Stimulated activated CD4-positive, alpha-beta T cell treated with anti-CD3 and anti-CD28 coated beads, Interleukin-15, amount 100 ng/mL, for 48 hours (primary cell): ENCODE results near the gene IL9R.
"Not testable (repeated sequence)": the region's sequence is repeated elsewhere in the genome, so short reads cannot be mapped to it uniquely, and the experiment has no call there.

Source experiments
- DNase-seq, 2 donors: peaks; one replicate each; pipeline ENCODE4 v3.0.0-alpha.2; 2020; ENCODE audit warnings: low read depth in 2 of 2

The IL9R gene

GRCh38 chrX:155998116-155998515 lies 620 bp downstream of the IL9R start:
- no peak for DNase-seq

- DNase-seq: no peak
Measured at GRCh38 chrX:155998761-155999510, 1.4 kb downstream of the IL9R start.

DNA sequence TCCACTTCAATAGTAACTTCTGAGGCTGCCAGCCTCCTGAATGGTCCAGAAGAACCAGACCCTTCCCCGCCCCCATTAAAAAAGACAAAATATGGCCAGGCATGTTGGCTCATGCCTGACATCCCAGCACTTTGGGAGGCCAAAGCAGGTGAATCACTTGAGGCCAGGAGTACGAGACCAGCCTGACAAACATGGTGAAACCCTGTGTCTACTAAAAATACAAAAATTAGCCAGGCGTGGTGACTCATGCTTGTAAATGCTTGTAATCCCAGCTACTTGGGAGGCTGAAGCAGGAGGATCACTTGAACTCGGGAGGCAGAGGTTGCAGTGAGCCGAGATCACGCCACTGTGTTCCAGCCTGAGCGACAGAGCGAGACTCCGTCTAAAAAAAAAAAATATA lies 2.3 kb downstream of the IL9R start:
- not testable (repeated sequence) for DNase-seq

DNA sequence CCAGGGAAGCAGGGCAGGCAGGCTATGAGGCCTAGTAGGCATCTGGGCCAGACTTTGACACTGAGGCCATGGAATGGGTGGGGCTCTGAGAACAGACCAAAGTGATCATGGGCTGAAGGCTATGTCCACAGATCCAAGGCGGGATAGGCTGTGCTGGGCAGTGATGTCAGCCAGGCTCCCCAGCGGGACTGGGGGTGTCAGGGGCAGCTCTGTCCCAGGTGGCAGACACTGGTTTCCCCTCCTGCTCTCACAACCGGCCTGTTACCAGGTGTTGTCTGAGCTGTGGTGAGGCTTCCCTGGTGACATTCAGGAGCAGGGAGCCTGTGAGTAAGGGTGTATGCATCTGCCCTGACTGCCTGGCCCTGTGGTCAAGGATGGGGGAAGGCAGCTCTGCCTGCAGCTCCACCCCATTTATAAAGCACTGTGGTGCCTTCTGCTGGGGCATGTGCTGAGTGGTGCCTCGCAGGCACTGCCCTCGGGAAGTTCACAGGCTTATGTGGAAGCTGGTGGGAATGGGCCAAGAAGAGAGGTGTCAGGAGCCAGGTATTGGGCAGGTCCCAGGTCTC lies 2.9 kb downstream of the IL9R start:
- DNase-seq: no peak

GRCh38 chrX:156001001-156001666 lies 3.6 kb downstream of the IL9R start:
- no peak for DNase-seq

DNA sequence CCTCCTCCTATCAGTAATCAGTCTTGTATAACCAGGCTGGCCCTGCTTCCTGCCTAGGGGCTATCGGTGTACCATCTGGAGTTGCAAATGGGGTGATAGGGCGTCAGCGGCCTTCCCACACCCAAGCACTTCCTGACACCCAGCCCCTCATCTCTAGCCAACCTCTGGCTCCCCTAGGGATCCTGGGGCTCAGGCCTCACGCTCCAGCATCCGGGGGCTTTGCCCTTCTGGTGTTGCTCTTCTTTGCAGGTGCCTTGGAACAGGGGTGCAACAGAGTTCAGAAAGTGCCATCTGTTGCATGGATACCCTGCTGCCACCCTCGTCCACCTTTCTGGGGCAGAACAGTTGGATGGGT lies 4.1 kb downstream of the IL9R start:
- DNase-seq: no peak

DNA sequence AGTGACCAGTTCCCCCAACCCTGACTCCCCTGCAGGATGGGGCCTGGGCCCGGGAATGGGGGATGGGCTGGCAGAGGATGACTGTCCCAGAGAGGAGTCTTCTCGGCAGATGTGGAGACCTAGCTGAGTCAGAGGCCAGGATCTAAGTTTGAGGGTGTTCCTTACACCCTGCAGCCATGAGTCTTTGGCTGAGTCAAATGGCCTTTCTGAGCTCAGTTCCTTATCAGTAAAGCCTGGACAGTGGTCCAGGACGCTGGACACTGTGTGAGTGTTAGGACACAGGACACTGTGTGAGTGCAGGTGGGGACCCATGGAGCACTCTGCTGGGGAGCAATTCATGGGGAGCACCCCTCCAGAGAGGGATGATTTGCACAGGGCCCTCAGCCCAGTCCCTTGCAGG lies 5.0 kb downstream of the IL9R start:
- DNase-seq: no peak

DNA sequence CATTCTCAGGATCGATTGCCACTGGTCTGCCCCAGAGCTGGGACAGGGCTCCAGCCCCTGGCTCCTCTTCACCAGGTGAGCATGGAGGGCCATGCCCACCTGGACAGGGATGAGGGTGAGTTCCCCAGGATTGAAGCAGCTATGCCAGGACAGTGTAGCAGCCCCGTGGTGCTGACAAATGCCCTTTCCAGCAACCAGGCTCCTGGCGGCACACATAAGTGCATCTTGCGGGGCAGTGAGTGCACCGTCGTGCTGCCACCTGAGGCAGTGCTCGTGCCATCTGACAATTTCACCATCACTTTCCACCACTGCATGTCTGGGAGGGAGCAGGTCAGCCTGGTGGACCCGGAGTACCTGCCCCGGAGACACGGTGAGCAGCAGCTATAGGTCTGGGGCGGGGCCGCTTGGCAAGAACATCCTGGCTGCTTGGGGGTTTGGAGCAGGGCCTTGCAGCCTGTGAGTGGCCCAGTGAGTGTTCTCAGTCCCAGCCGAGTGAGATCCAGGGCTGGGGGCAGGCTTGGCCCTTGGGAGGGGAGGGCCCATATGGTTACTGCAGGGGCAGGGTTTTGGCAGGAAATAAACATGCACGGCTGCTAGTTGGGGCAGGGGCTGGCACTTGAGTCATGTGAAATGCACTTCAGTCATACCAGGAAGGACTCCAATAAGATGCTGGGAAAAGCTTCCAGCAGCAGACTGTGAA lies 6.1 kb downstream of the IL9R start:
- DNase-seq: no peak

- DNase-seq: no peak
Measured at GRCh38 chrX:156004256-156004655, 6.8 kb downstream of the IL9R start.

- DNase-seq: no peak
Measured at GRCh38 chrX:156004740-156005139, 7.2 kb downstream of the IL9R start.

DNA sequence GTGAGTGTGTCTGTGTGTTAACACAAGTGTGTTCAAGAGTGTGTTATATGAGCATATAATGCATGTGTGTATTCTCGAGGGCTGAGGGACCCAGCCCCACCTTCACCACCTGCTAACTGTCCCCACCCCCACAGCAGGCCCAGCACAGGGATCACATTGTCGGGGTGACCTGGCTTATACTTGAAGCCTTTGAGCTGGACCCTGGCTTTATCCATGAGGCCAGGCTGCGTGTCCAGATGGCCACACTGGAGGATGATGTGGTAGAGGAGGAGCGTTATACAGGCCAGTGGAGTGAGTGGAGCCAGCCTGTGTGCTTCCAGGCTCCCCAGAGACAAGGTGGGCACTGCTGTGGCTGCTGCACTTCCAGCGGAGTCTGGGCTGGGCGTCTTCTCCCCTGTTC lies 7.6 kb downstream of the IL9R start:
- DNase-seq: no peak

GRCh38 chrX:156006468-156006867 lies 9.0 kb downstream of the IL9R start:
- DNase-seq: not testable (repeated sequence)

- not testable (repeated sequence) for DNase-seq
Measured at GRCh38 chrX:156008379-156008778, 10.9 kb downstream of the IL9R start.

- DNase-seq: no peak
Measured at GRCh38 chrX:156008915-156009314, 11.4 kb downstream of the IL9R start.

DNA sequence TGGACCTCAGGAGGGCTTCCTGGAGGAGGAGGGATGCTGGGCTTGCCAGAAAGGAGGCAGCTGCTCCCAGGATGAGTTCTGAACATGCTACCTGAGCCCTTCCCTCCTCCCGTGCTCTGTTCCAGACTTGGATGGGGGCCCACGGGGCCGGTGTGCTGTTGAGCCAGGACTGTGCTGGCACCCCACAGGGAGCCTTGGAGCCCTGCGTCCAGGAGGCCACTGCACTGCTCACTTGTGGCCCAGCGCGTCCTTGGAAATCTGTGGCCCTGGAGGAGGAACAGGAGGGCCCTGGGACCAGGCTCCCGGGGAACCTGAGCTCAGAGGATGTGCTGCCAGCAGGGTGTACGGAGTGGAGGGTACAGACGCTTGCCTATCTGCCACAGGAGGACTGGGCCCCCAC lies 12.2 kb downstream of the IL9R start:
- DNase-seq: not testable (repeated sequence)

DNA sequence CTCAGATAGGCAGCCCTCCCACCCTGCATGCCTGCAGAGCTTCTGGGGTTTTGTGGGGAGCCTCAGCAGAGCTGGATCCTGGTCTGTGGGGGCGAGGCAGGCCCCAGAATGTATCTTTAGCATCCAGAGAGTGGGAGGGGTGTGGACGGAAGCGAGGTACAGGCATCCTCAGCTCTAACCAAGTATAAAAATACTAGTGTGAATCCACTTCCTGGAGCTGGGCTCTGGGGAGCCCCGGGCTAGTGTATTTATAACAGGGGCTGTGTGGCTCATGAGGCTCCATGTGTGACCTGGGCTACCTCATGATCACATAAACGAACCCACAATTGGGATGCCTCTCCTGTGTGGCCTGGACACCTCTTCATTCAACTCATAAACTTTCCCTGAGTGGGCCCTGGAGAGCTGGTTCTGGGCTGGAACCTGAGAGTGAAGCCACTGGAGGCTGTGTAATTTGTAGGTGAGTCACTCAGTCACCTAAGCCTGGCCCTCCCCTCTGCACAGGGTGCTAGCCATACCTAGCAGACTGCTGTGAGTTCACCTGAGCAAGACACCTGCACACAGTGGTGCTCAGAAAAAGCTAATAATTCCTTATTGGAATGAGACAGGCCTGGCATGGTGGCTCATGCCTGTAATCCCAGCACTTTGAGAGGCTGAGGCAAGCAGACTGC lies 15.9 kb downstream of the IL9R start:
- not testable (repeated sequence) for DNase-seq

- not testable (repeated sequence) for DNase-seq
Measured at GRCh38 chrX:156019846-156020245, 22.4 kb downstream of the IL9R start.

GRCh38 chrX:156023002-156023401 lies 25.5 kb downstream of the IL9R start:
- DNase-seq: not testable (repeated sequence)

GRCh38 chrX:156024949-156025492 lies 27.5 kb downstream of the IL9R start:
- not testable (repeated sequence) for DNase-seq

GRCh38 chrX:156028653-156029237 lies 31.2 kb downstream of the IL9R start:
- not testable (repeated sequence) for DNase-seq

DNA sequence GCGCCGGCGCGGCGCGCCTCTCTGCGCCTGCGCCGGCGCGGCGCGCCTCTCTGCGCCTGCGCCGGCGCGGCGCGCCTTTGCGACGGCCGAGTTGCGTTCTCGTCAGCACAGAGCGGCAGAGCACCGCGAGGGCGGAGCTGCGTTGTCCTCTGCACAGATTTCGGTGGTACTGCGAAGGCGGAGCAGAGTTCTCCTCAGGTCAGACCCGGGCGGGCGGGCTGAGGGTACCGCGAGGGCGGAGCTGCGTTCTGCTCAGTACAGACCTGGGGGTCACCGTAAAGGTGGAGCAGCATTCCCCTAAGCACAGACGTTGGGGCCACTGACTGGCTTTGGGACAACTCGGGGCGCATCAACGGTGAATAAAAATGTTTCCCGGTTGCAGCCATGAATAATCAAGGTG lies 31.8 kb downstream of the IL9R start:
- DNase-seq: not testable (repeated sequence)
